ENCODE data around the gene OR2T11. TPM values are rescaled to one million over a fixed set of nuclear protein-coding genes. Genes with fewer than 3 reads are reported as not detected.
"Not testable (repeated sequence)": the region's sequence is repeated elsewhere in the genome, so short reads cannot be mapped to it uniquely, and the experiment has no call there.

OR2T11 gene
- total RNA-seq, 2 donors from 2014 or later = not detected

DNA sequence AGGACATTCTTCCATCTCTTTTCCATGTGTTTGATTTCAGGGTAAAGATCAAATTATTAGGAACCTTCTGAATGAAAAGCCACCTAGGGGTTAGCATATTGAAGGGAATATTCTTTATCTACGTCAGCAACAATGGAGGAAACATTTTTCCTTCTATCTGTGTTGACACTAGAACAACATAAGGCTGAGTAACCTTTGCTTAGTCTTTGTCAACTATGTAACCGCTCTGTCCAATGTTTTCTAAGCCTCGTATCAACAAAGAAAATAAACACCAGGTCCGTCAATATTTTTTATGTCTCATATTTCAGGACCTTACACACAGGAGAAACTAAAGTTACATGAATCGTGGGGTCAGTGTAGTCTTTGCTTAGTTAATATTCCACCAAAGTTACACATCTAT is 1.7 kb upstream of the OR2T11 start:
- DNase-seq; H3K27ac Mint-ChIP-seq; H3K4me1 Mint-ChIP-seq; H3K27me3 Mint-ChIP-seq; H3K9me3 ChIP-seq (ENCODE audit: control insufficient read depth, low read length, poor library complexity, severe bottlenecking); H3K4me3 Mint-ChIP-seq; ATAC-seq; H3K36me3 Mint-ChIP-seq (ENCODE audit: low read depth): not testable (repeated sequence)

DNA sequence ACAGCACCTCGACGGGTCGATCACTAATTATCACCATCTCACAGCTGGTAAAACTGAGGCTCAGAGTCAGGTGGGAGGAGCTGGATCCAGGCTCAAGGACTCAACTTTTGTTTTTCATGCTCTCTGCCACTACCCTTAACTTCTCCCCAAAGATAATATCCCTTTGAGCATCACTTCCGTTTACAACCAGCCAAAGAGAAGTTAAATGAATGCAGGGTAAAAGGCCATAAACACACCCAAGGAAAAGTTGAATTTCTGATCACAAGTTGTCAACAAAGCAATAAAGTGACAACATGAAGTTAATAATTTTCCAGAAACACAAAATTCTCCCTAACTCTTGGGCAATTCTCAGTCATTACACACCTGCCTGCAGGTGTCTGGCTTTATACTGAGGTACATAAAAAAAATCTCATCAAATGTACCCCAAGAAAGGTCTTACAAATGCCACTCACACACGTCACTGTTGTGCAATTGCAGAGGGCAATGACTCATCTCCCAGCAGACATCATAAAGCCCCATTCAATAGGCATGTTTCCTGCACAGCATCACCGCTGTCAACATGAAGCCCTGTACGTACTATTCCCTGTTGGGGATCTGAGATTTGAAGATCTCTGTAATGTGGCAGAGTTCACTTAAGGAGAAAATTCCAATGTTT is 3.4 kb downstream of the OR2T11 start:
- no peaks in the 10 kb centered on the region for H3K9me3 ChIP-seq (ENCODE audit: control insufficient read depth, low read length, poor library complexity, severe bottlenecking)
- Mint-ChIP-seq H3K27ac (no peak overlapping the region), H3K36me3 (ENCODE audit: low read depth) (no peaks in the 10 kb centered on the region), H3K4me1 (no peaks in the 10 kb centered on the region), H3K4me3 (no peak overlapping the region), H3K27me3 (peaks cover 14% of the 10 kb centered on the region)
- no peak for ATAC-seq
- no peak for DNase-seq

DNA sequence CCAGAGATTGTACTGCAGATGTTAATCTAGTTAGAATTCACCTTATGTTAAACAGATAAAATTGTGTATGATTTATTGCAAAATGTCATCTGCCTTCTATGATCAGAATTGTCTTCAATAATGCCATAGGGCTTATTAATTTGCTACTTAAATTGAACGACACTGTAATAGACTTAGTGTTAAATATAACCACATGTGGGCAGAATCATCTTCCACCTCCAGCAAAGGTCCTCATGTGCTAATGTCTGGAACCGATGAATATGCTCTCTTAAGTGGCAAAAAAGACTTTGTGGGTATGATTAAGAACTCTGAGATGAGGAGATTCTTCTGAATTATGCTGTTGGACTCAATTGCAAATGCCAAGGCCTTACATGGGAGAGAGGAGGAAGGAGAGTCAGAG is 4.3 kb downstream of the OR2T11 start:
- H3K4me1 Mint-ChIP-seq = no peaks in the 10 kb centered on the region
- DNase-seq (no peak), ATAC-seq (no peak)
- no peak overlapping the region for H3K27ac Mint-ChIP-seq
- H3K4me3 Mint-ChIP-seq = no peak overlapping the region
- no peaks in the 10 kb centered on the region for H3K36me3 Mint-ChIP-seq (ENCODE audit: low read depth)
- peaks cover 14% of the 10 kb centered on the region for H3K27me3 Mint-ChIP-seq
- no peaks in the 10 kb centered on the region for H3K9me3 ChIP-seq (ENCODE audit: control insufficient read depth, low read length, poor library complexity, severe bottlenecking)

DNA sequence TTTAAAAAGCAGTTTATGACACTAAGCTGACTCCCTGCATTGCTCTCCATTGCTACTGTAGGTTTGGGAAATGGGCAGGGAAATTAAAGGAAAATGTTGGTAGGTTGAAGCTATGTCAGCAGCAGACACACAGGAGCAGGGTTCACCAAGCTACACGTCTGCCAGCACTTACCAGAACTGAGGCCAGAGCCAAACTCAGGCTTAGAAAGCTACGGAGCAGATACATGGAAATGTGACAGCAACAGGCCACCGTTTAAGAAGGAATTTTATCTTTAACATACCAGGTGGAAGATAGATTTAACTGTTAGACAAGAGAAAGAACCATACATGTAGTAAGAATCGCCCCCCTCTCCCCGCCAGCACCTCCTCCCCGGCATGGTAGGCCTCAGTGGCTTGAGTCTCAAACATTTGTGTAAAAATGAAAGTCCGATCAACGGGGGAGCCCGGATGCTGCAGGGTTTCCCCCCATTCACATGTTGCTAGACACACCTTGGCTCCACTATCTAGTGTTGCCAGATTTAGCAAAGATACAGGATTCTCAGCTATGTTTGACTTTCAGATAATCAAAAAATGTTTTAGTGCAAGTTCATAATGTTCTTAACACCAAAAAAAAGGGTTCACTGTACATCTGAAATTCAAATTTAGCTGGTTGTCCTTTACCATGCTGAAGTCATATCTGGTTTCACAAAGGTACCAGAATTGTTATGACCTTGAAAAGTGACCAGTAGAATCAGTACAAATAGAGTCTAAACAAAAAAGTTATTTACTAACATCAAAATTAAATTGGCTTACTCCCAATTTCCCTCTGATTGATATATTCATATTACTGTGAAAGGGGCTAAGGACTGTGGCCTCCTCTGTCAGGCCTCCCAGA is 6.7 kb downstream of the OR2T11 start:
- Mint-ChIP-seq H3K27ac (no peak overlapping the region), H3K4me1 (no peaks in the 10 kb centered on the region), H3K4me3 (no peak overlapping the region), H3K27me3 (peaks cover 14% of the 10 kb centered on the region), H3K36me3 (ENCODE audit: low read depth) (no peaks in the 10 kb centered on the region)
- DNase-seq (no peak), ATAC-seq (no peak)
- no peaks in the 10 kb centered on the region for H3K9me3 ChIP-seq (ENCODE audit: control insufficient read depth, low read length, poor library complexity, severe bottlenecking)

DNA sequence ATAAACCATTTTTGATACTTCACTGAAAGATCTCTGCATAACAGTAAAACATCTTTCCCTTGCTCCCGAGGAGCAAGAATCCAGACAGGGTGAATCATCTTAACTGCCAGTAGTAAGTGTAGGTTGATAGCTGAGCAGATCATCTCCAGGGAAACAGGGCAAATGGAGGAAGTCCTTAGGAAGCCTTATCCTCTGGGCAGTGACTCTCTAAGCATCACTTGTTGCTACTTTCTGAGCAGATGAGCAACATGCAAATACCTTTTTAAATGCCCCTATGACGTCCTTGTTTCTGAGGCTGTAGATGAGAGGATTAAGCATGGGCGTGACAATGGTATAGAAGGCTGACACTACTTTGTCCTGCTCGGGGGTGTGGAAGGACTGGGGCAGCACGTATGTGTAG is 8.9 kb downstream of the OR2T11 start:
- H3K27ac Mint-ChIP-seq = no peak overlapping the region
- peaks cover 13% of the 10 kb centered on the region for H3K27me3 Mint-ChIP-seq
- no peaks in the 10 kb centered on the region for H3K4me1 Mint-ChIP-seq
- no peak for DNase-seq
- H3K36me3 Mint-ChIP-seq (ENCODE audit: low read depth) = no peaks in the 10 kb centered on the region
- no peak overlapping the region for H3K4me3 Mint-ChIP-seq
- ATAC-seq = no peak
- H3K9me3 ChIP-seq (ENCODE audit: control insufficient read depth, low read length, poor library complexity, severe bottlenecking) = no peaks in the 10 kb centered on the region

DNA sequence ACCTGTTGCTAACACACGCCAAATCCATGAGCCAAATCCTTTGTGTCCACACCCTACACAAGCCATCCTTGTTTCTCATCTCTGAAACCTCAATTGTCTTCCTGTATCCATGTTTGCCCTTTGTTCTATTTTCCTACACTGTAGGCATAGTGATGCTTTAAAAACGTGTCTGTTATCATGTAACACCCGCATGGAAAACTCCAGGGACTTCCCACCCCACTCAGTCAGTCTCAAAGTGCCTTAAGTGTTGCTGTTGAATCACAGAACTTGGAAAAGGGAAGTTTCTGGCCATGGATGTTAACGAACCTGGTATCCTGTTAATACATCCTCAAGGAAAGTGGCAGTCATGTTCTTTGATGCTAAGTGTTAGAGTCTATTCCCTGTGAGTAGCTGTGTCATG is 9.7 kb downstream of the OR2T11 start:
- H3K27me3 Mint-ChIP-seq = peaks cover 7% of the 10 kb centered on the region
- no peaks in the 10 kb centered on the region for H3K4me1 Mint-ChIP-seq
- H3K27ac Mint-ChIP-seq = no peak overlapping the region
- H3K36me3 Mint-ChIP-seq (ENCODE audit: low read depth) = no peaks in the 10 kb centered on the region
- H3K4me3 Mint-ChIP-seq = no peak overlapping the region
- no peak for DNase-seq
- no peaks in the 10 kb centered on the region for H3K9me3 ChIP-seq (ENCODE audit: control insufficient read depth, low read length, poor library complexity, severe bottlenecking)
- ATAC-seq = no peak

DNA sequence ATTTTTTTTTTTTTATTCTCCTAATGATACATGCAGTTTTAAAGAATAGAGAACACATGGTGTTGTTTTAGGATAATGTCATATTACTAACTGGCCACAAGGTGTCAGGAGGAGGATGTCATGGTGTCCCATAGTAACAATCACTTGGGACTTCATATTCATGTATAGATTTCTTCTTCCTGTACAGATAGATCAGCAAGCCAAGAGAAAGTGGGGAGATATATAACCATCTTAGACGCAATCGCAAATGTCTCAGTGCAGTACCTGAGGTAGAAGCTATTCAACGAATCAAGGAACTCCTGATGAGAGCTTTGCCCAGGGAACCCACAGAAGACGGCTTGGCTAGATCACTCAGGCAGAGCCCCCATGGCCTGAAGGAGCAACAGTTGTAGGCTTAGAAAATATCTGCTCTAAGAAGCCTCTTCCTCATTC is 12.3 kb downstream of the OR2T11 start:
- Mint-ChIP-seq H3K4me1 (peaks cover 6% of the 10 kb centered on the region), H3K27me3 (peaks cover 5% of the 10 kb centered on the region), H3K36me3 (ENCODE audit: low read depth) (peaks cover 2% of the 10 kb centered on the region), H3K27ac (no peak overlapping the region), H3K4me3 (no peak overlapping the region)
- H3K9me3 ChIP-seq (ENCODE audit: control insufficient read depth, low read length, poor library complexity, severe bottlenecking) = no peaks in the 10 kb centered on the region
- ATAC-seq (peak; percentile 79), DNase-seq (no peak)

DNA sequence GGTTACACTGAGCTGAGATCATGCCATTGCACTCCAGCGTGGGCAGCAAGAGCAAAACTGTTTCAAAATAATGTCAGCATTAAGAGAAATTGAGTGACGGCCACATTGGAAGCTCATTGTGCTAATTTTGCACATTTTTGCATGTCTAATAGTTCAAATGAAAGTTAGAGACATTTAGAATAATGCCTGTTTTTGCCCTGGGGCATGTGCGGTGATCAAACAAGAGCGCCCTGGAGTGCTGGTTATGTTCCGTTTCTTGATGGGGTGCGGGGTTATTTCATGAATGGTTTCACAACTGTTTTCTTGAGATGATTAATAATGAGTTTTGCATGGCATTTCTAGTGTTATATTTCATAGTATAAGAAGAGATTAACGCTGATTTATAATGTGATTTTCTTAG is 13.1 kb downstream of the OR2T11 start:
- Mint-ChIP-seq H3K4me3 (no peak overlapping the region), H3K36me3 (ENCODE audit: low read depth) (peaks cover 2% of the 10 kb centered on the region), H3K27me3 (peaks cover 5% of the 10 kb centered on the region), H3K27ac (no peak overlapping the region), H3K4me1 (peaks cover 6% of the 10 kb centered on the region)
- ATAC-seq = no peak
- H3K9me3 ChIP-seq (ENCODE audit: control insufficient read depth, low read length, poor library complexity, severe bottlenecking) = no peaks in the 10 kb centered on the region
- no peak for DNase-seq

DNA sequence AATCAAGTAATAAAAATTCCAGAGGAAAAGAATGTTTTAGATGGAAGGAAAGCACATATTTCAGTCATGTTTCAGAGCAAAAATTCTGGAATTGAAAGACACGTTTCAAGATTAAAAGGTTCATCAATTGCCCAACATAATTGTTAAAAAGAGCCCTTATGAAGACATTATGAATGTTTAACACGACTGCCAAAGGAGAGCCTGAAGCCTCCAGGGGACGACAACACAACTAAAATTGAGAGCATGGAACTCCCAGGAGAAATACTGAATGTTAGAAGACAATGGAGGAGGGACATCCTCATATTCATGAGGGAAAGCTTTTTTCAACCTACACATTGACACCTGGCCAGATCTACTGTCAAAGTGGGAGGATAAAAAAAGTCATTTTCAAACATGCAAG is 16.0 kb downstream of the OR2T11 start:
- ATAC-seq (no peak), DNase-seq (no peak)
- H3K4me3 Mint-ChIP-seq = no peak overlapping the region
- peaks cover 5% of the 10 kb centered on the region for H3K27me3 Mint-ChIP-seq
- peaks cover 2% of the 10 kb centered on the region for H3K36me3 Mint-ChIP-seq (ENCODE audit: low read depth)
- no peaks in the 10 kb centered on the region for H3K9me3 ChIP-seq (ENCODE audit: control insufficient read depth, low read length, poor library complexity, severe bottlenecking)
- H3K27ac Mint-ChIP-seq = no peak overlapping the region
- peaks cover 6% of the 10 kb centered on the region for H3K4me1 Mint-ChIP-seq

DNA sequence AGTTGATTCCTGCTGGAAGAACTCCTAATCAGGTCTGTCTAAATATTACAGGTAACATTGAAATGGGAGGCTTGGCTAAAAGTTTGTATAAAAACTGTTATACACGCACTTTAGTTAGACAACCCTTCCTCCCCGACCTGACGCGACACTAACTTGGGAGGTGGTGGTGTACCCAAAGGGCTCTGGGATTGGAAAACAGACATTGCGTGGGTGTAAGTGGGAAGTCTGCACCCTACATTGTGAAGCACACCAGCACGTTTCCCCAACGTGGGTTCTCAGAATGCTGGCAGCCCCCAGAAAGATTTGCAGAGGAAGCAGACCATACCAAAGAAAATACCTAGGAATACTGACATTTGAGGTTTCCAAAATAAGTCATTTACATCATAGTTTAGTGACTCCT is 16.8 kb downstream of the OR2T11 start:
- H3K27me3 Mint-ChIP-seq = peaks cover 5% of the 10 kb centered on the region
- ATAC-seq (no peak), DNase-seq (no peak)
- H3K36me3 Mint-ChIP-seq (ENCODE audit: low read depth) = peaks cover 2% of the 10 kb centered on the region
- no peak overlapping the region for H3K4me3 Mint-ChIP-seq
- H3K9me3 ChIP-seq (ENCODE audit: control insufficient read depth, low read length, poor library complexity, severe bottlenecking) = no peaks in the 10 kb centered on the region
- no peak overlapping the region for H3K27ac Mint-ChIP-seq
- H3K4me1 Mint-ChIP-seq = peaks cover 6% of the 10 kb centered on the region

DNA sequence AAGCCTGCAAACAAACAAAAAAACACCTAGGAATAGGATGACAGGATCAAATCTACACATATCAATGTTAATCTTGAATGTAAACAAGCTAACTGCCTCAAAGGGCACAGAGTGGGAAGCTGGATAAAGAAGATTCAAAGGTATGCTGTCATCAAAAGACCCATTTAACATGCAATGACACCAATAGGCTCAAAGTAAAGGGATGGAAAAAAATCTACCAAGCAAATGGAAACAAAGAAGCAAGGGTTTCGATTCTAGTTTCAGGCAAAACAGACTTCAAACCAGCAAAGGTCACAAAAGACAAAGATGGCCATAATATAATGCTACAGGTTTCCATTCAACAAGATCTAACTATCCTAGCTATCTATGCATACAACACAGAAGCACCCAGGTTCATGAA is 21.1 kb downstream of the OR2T11 start:
- Mint-ChIP-seq H3K36me3 (ENCODE audit: low read depth) (no peaks in the 10 kb centered on the region), H3K27ac (no peak overlapping the region), H3K4me3 (no peak overlapping the region), H3K27me3 (peaks cover 10% of the 10 kb centered on the region), H3K4me1 (peaks cover 3% of the 10 kb centered on the region)
- H3K9me3 ChIP-seq (ENCODE audit: control insufficient read depth, low read length, poor library complexity, severe bottlenecking) = no peaks in the 10 kb centered on the region
- no peak for ATAC-seq
- no peak for DNase-seq

DNA sequence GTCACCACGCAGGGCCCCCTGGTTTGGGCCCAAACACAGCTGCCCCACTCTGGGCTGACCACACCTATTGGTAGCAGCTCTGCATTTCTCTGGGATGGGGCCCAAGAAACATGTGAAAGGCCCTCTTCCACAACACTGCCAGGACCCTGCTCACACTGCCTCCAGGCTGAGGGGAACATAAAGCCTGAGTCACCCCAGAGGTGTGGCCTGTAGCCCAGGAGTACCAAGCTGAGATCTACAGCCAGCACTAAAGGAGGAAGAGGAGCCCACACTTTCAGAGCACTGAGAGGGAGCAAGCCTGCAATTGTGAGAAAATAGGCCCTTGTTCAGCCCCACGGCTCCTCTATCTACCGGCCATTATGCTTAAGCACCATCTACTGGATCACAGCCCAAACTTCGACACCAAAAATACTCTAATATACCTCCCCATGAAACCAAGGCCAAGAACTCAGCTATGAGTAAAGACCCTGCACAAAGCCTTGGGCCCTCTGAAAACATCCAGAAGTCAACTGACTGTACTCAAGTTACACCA is 22.9 kb downstream of the OR2T11 start:
- ATAC-seq = no peak

DNA sequence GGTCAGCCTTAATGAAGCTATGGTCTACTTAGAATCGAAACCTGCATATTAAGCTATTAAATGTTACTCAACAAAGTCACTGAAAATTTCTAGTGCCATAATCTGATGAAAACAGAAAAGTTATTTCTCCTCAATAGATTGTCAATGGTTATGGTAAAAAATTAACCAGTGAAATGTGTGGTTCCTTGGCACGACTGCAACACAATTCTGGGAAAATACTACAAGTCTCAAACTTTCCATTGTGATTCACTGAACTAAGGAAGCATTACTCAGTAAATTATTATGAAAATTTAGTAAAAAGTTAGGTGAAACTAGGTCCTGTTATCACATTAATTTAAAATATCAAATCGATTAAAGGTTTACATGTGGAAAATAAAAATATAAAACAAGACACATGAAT is 24.6 kb downstream of the OR2T11 start:
- Mint-ChIP-seq H3K4me1 (no peaks in the 10 kb centered on the region), H3K36me3 (ENCODE audit: low read depth) (no peaks in the 10 kb centered on the region), H3K27me3 (peaks cover 10% of the 10 kb centered on the region), H3K4me3 (no peak overlapping the region), H3K27ac (no peak overlapping the region)
- no peak for ATAC-seq
- DNase-seq = no peak
- no peaks in the 10 kb centered on the region for H3K9me3 ChIP-seq (ENCODE audit: control insufficient read depth, low read length, poor library complexity, severe bottlenecking)

More for the DNA sequence above, 22.9 kb downstream of the OR2T11 start:
- no peak for DNase-seq
- no peak overlapping the region for H3K27ac Mint-ChIP-seq
- no peaks in the 10 kb centered on the region for H3K9me3 ChIP-seq (ENCODE audit: control insufficient read depth, low read length, poor library complexity, severe bottlenecking)
- no peaks in the 10 kb centered on the region for H3K4me1 Mint-ChIP-seq
- peaks cover 10% of the 10 kb centered on the region for H3K27me3 Mint-ChIP-seq
- H3K36me3 Mint-ChIP-seq (ENCODE audit: low read depth) = no peaks in the 10 kb centered on the region
- no peak overlapping the region for H3K4me3 Mint-ChIP-seq
